Measurements from ENCODE around the gene MTA1. TPM values are rescaled to one million over a fixed set of nuclear protein-coding genes. Genes with fewer than 3 reads are reported as not detected.

MTA1 gene
- total RNA-seq, 1 experiment from 2014 or later: 238 TPM

DNA sequence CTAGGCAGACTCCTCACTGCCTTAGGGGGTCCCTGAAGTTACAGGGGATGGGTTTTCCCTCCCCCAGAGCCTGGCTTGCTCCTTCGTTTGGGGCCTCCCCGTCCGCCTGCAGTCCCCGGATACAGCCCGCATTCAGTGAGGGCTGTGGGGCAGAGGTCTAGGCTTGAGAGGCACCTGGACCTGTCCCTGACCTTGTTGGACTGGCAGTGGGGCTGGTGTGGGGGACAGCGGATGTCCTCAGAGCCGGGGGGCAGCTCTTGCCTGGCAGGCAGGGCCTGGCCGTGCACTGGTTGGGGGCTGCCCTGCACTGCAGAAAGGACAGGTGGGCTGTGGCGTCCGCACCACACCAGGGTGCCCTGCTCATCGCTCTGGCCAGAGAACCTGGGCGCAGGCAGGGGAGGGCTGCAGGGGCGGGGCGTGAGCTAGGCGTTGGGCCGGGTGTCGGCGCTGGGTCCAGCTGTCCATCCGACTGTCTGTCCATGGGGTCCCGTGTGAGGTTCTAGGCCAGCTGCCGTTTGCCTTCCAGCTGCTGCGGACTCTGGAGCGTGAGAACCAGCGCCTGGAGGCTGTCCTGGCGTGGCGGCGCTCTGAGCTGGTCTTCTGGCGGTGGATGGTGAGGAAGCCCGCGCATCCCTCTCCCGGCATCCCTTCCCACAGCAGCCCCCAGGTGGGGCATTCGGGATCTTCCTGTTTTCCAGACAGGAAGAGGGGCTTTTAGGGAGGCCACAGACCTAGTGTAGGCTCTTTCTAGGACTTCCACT is 77.4 kb downstream of the MTA1 start:
- Histone ChIP-seq H3K4me1 (ENCODE audit: insufficient read depth, low read length, poor library complexity, severe bottlenecking) (peaks cover under 1% of the 10 kb centered on the region), H3K9me3 (ENCODE audit: low read depth, low read length, poor library complexity, severe bottlenecking) (no peaks in the 10 kb centered on the region), H3K27ac (ENCODE audit: low read depth, low read length, poor library complexity, severe bottlenecking) (no peak overlapping the region), H3K4me3 (ENCODE audit: low read depth, low read length, poor library complexity, severe bottlenecking) (no peak overlapping the region), H3K36me3 (ENCODE audit: insufficient read depth, low read length, poor library complexity, severe bottlenecking) (no peaks in the 10 kb centered on the region), H3K27me3 (replicated peaks; ENCODE audit: insufficient read depth, low read depth, low read length, poor library complexity) (no peaks in the 10 kb centered on the region)
- BruUV-seq (replicated peaks): no TSS peak
- TF ChIP-seq, protein P1, sequence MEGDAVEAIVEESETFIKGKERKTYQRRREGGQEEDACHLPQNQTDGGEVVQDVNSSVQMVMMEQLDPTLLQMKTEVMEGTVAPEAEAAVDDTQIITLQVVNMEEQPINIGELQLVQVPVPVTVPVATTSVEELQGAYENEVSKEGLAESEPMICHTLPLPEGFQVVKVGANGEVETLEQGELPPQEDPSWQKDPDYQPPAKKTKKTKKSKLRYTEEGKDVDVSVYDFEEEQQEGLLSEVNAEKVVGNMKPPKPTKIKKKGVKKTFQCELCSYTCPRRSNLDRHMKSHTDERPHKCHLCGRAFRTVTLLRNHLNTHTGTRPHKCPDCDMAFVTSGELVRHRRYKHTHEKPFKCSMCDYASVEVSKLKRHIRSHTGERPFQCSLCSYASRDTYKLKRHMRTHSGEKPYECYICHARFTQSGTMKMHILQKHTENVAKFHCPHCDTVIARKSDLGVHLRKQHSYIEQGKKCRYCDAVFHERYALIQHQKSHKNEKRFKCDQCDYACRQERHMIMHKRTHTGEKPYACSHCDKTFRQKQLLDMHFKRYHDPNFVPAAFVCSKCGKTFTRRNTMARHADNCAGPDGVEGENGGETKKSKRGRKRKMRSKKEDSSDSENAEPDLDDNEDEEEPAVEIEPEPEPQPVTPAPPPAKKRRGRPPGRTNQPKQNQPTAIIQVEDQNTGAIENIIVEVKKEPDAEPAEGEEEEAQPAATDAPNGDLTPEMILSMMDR (conservative IDR thresholded peaks at IDR 0.05; ENCODE audit: low read depth, low read length): no peak
- TF ChIP-seq EZH2 (IDR thresholded peaks at IDR 0.05; ENCODE audit: borderline replicate concordance, low read depth, low read length, poor library complexity, severe bottlenecking): no peak
- DNase-seq (ENCODE audit: low spot score): no peak
- intact Hi-C loops (cut with micrococcal nuclease; ENCODE audit: unreplicated experiment): no loop called here
- ChIA-PET POLR2A (ENCODE audit: low non-redundant PET) (no interaction called here), CTCF (no interaction called here)

DNA sequence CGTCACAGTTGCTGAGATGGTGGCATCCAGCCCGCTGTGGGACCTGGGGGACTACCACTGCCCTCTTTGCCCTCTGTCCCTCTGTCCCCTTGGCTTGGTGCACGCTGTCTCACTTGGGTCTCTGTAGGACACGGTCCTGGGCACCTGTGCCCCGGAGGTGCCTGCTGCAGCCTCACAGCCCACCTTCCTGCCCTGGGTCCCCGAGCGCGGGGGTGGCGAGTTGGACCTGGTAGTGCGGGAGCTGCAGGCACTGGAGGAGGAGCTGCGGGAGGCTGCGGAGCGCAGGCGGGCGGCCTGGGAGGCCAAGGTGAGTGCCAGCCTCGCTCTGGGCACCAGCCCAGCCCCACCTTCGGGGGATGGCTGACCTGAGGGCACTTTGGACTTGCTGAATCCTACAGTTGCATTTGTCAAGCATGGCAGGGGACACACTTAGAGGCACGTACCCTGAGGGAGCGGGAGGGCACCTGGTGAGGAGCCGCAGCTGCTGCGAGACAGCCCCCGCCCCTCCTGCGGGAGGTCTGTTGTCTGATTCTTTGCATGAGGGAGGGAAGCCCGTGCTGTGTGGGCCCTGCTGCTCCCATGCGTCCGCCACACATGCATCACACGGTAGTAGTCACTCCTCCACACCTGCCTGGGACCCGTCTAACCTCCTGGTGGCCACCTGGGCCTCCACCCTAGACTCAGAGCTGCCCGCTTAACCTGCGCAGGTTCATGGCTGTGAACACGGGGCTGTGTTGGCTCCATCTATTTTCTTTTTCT is 78.2 kb downstream of the MTA1 start:
- Histone ChIP-seq H3K36me3 (ENCODE audit: insufficient read depth, low read length, poor library complexity, severe bottlenecking) (no peaks in the 10 kb centered on the region), H3K4me1 (ENCODE audit: insufficient read depth, low read length, poor library complexity, severe bottlenecking) (no peaks in the 10 kb centered on the region), H3K27ac (ENCODE audit: low read depth, low read length, poor library complexity, severe bottlenecking) (no peak overlapping the region), H3K4me3 (ENCODE audit: low read depth, low read length, poor library complexity, severe bottlenecking) (no peak overlapping the region), H3K27me3 (replicated peaks; ENCODE audit: insufficient read depth, low read depth, low read length, poor library complexity) (no peaks in the 10 kb centered on the region), H3K9me3 (ENCODE audit: low read depth, low read length, poor library complexity, severe bottlenecking) (no peaks in the 10 kb centered on the region)
- BruUV-seq (replicated peaks): no TSS peak
- no peak for TF ChIP-seq EZH2 (IDR thresholded peaks at IDR 0.05; ENCODE audit: borderline replicate concordance, low read depth, low read length, poor library complexity, severe bottlenecking)
- TF ChIP-seq, protein P1 (conservative IDR thresholded peaks at IDR 0.05; ENCODE audit: low read depth, low read length): no peak
- intact Hi-C loops (cut with micrococcal nuclease; ENCODE audit: unreplicated experiment): no loop called here
- ChIA-PET CTCF (no interaction called here), POLR2A (ENCODE audit: low non-redundant PET) (no interaction called here)
- DNase-seq (ENCODE audit: low spot score): no peak

DNA sequence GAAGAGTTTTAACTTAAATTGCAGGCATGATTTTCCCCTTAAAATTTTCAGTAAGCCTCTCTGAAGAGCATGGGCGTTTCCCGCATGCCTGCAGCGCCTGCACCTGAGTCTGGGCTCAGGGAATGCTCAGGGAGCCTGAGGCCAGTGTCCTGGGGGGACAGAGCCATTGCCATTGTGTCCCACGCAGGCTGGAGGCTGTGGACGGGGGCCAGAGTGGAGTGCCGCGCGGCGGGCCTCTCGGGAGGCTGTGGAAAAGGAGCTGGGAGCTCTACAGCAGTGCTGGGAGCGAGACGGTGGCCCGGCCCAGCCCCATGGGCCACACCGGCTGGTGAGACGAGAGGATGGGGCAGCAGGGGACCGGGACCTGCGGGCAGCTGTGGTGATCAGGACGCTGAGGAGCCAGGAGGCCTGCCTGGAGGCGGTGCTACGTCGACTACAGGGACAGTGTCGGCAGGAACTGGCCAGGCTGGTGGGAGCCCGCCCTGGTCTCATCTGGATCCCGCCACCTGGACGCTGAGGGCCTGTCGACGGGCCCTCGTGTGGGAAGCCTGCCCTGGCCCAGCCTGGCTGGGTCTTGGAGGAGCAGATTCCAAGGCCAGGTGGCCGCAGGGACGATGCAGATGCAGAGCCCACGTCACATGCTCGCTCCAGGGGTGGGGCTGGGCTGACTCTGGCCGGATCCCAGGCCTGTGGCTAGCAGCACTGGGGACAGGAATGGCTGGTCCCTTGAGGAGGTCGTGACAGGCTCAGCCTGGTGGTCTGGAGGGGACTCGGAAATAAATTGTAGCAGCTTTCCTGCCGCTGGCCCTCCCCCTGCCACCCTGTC is 79.0 kb downstream of the MTA1 start:
- no peak overlapping the region for H3K27ac ChIP-seq (ENCODE audit: low read depth, low read length, poor library complexity, severe bottlenecking)
- no peaks in the 10 kb centered on the region for H3K36me3 ChIP-seq (ENCODE audit: insufficient read depth, low read length, poor library complexity, severe bottlenecking)
- BruUV-seq (replicated peaks): no TSS peak
- H3K4me1 ChIP-seq (ENCODE audit: insufficient read depth, low read length, poor library complexity, severe bottlenecking): no peaks in the 10 kb centered on the region
- ChIA-PET CTCF (no interaction called here), POLR2A (ENCODE audit: low non-redundant PET) (no interaction called here)
- TF ChIP-seq, protein P1 (conservative IDR thresholded peaks at IDR 0.05; ENCODE audit: low read depth, low read length): no peak
- TF ChIP-seq EZH2 (IDR thresholded peaks at IDR 0.05; ENCODE audit: borderline replicate concordance, low read depth, low read length, poor library complexity, severe bottlenecking): no peak
- no peaks in the 10 kb centered on the region for H3K9me3 ChIP-seq (ENCODE audit: low read depth, low read length, poor library complexity, severe bottlenecking)
- H3K4me3 ChIP-seq (ENCODE audit: low read depth, low read length, poor library complexity, severe bottlenecking): no peak overlapping the region
- no peak for DNase-seq (ENCODE audit: low spot score)
- H3K27me3 ChIP-seq (replicated peaks; ENCODE audit: insufficient read depth, low read depth, low read length, poor library complexity): no peaks in the 10 kb centered on the region
- intact Hi-C loops (cut with micrococcal nuclease; ENCODE audit: unreplicated experiment): no loop called here
